Karpas-422 (cell line): Measurements from ENCODE around the gene SMOC2. TPM values are rescaled to one million over a fixed set of nuclear protein-coding genes. Genes with fewer than 3 reads are reported as not detected.

Source experiments
- DNase-seq: peaks from one replicate; pipeline ENCODE4 v3.0.0-alpha.2; 2015
- H2AFZ ChIP-seq: fragments of 200-600 bp; sonication (generic); 2 replicates; pipeline ENCODE4 v1.6.1; 2014; ENCODE audit warnings: antibody characterized with exemption, low read length, mixed read lengths
- H3K27ac ChIP-seq: fragments of 200-600 bp; sonication (generic); 2 replicates; pipeline ENCODE4 v1.5.1; 2014; ENCODE audit warnings: mild to moderate bottlenecking, low read length, moderate library complexity
- H3K27me3 ChIP-seq: fragments of 200-600 bp; sonication (generic); 2 replicates; pipeline ENCODE4 v1.6.1; 2014; ENCODE audit warnings: low read length, mixed read lengths
- H3K36me3 ChIP-seq: fragments of 200-600 bp; sonication (generic); 2 replicates; pipeline ENCODE4 v1.6.1; 2014; ENCODE audit warnings: low read length, mixed read lengths; ENCODE audit not compliant: insufficient read depth
- H3K4me1 ChIP-seq: fragments of 200-600 bp; sonication (generic); 2 replicates; pipeline ENCODE4 v1.6.1; 2014; ENCODE audit warnings: mild to moderate bottlenecking, low read length, mixed read lengths
- H3K4me2 ChIP-seq: fragments of 200-600 bp; sonication (generic); 2 replicates; pipeline ENCODE4 v1.6.1; 2014; ENCODE audit warnings: low read length, low read depth, mild to moderate bottlenecking; ENCODE audit not compliant: poor library complexity, severe bottlenecking
- H3K4me3 ChIP-seq: fragments of 200-600 bp; sonication (generic); 2 replicates; pipeline ENCODE4 v1.5.1; 2014; ENCODE audit warnings: mild to moderate bottlenecking, antibody characterized with exemption, low read length, mixed read lengths
- H3K79me2 ChIP-seq: fragments of 200-600 bp; sonication (generic); 2 replicates; pipeline ENCODE4 v1.6.1; 2014; ENCODE audit warnings: mild to moderate bottlenecking, low read length, mixed read lengths
- H3K9ac ChIP-seq: fragments of 200-600 bp; sonication (generic); 2 replicates; pipeline ENCODE4 v1.6.0; 2014; ENCODE audit warnings: low read length
- H3K9me2 ChIP-seq: fragments of 200-600 bp; sonication (generic), shearing (Covaris generic); replicated peaks from 2 replicates; pipeline ENCODE4 v1.6.0; 2014; ENCODE audit warnings: mild to moderate bottlenecking, low read length, moderate library complexity; ENCODE audit not compliant: insufficient read depth
- H3K9me3 ChIP-seq: fragments of 300-700, 200-600 bp; sonication (generic); 2 replicates; pipeline ENCODE4 v1.6.1; 2014; ENCODE audit warnings: low read length, mixed read lengths
- H4K20me1 ChIP-seq: fragments of 200-600 bp; sonication (generic); 2 replicates; pipeline ENCODE4 v1.6.1; 2014; ENCODE audit warnings: mild to moderate bottlenecking, antibody characterized with exemption, low read length, low read depth; ENCODE audit not compliant: insufficient read depth
- total RNA-seq: library from RNA; depleted of rRNA; stranded (reverse); fragments of >200 nt; shearing (Covaris generic); gene quantifications from 2 replicates; pipeline ENCODE4 v1.2.3, GENCODE V29; 2014; ENCODE audit warnings: low replicate concordance

The SMOC2 gene
- total RNA-seq, 1 experiment from 2014 or later, result not detected

GRCh38 chr6:168616816-168617765, 176.1 kb downstream of the SMOC2 start:
- no peaks in the 10 kb centered on the region for H3K27me3 ChIP-seq
- H3K36me3 ChIP-seq, result no peaks in the 10 kb centered on the region
- peaks cover 5% of the 10 kb centered on the region for H3K9me3 ChIP-seq
- H3K9me2 ChIP-seq, result no peaks in the 10 kb centered on the region
- H3K9ac ChIP-seq, result no peak overlapping the region
- no peak for DNase-seq
- no peak overlapping the region for H3K27ac ChIP-seq
- H2AFZ ChIP-seq, result no peak overlapping the region
- no peaks in the 10 kb centered on the region for H4K20me1 ChIP-seq
- no peak overlapping the region for H3K4me3 ChIP-seq
- H3K4me2 ChIP-seq, result no peak overlapping the region
- H3K79me2 ChIP-seq, result no peaks in the 10 kb centered on the region
- H3K4me1 ChIP-seq, result no peaks in the 10 kb centered on the region

- H3K9ac ChIP-seq, result no peak overlapping the region
- no peaks in the 10 kb centered on the region for H4K20me1 ChIP-seq
- DNase-seq, result no peak
- no peaks in the 10 kb centered on the region for H3K9me2 ChIP-seq
- H3K4me3 ChIP-seq, result no peak overlapping the region
- H3K27ac ChIP-seq, result no peak overlapping the region
- no peaks in the 10 kb centered on the region for H3K4me1 ChIP-seq
- H3K9me3 ChIP-seq, result no peaks in the 10 kb centered on the region
- no peak overlapping the region for H3K4me2 ChIP-seq
- H3K27me3 ChIP-seq, result no peaks in the 10 kb centered on the region
- no peak overlapping the region for H2AFZ ChIP-seq
- no peaks in the 10 kb centered on the region for H3K36me3 ChIP-seq
- no peaks in the 10 kb centered on the region for H3K79me2 ChIP-seq
These were observed 177.7 kb downstream of the SMOC2 start for GRCh38 chr6:168618546-168619315.

- Histone ChIP-seq H3K27ac (no peak overlapping the region), H3K27me3 (no peaks in the 10 kb centered on the region), H4K20me1 (no peaks in the 10 kb centered on the region), H3K4me1 (no peaks in the 10 kb centered on the region), H3K4me3 (no peak overlapping the region), H3K9me2 (no peaks in the 10 kb centered on the region), H3K4me2 (no peak overlapping the region), H3K9ac (no peak overlapping the region), H3K79me2 (no peaks in the 10 kb centered on the region), H2AFZ (no peak overlapping the region), H3K36me3 (no peaks in the 10 kb centered on the region), H3K9me3 (no peaks in the 10 kb centered on the region)
- no peak for DNase-seq
These were observed 178.8 kb downstream of the SMOC2 start for GRCh38 chr6:168619560-168620314.

GRCh38 chr6:168620578-168620977, 179.6 kb downstream of the SMOC2 start:
- Histone ChIP-seq H3K36me3 (no peaks in the 10 kb centered on the region), H4K20me1 (no peaks in the 10 kb centered on the region), H3K9me3 (no peaks in the 10 kb centered on the region), H2AFZ (no peak overlapping the region), H3K9ac (no peak overlapping the region), H3K4me1 (no peaks in the 10 kb centered on the region), H3K9me2 (no peaks in the 10 kb centered on the region), H3K4me2 (no peak overlapping the region), H3K27me3 (no peaks in the 10 kb centered on the region), H3K79me2 (no peaks in the 10 kb centered on the region), H3K27ac (no peak overlapping the region), H3K4me3 (no peak overlapping the region)
- no peak for DNase-seq

GRCh38 chr6:168623736-168624135, 182.8 kb downstream of the SMOC2 start:
- DNase-seq, result no peak
- H3K9me2 ChIP-seq, result no peaks in the 10 kb centered on the region
- no peaks in the 10 kb centered on the region for H3K9me3 ChIP-seq
- no peaks in the 10 kb centered on the region for H4K20me1 ChIP-seq
- H3K27me3 ChIP-seq, result no peaks in the 10 kb centered on the region
- no peak overlapping the region for H3K4me3 ChIP-seq
- no peak overlapping the region for H3K27ac ChIP-seq
- H3K4me1 ChIP-seq, result no peaks in the 10 kb centered on the region
- H3K4me2 ChIP-seq, result no peak overlapping the region
- H3K79me2 ChIP-seq, result no peaks in the 10 kb centered on the region
- no peak overlapping the region for H2AFZ ChIP-seq
- H3K9ac ChIP-seq, result no peak overlapping the region
- H3K36me3 ChIP-seq, result no peaks in the 10 kb centered on the region

- Histone ChIP-seq H3K4me1 (no peaks in the 10 kb centered on the region), H3K36me3 (no peaks in the 10 kb centered on the region), H3K27ac (no peak overlapping the region), H3K9me3 (no peaks in the 10 kb centered on the region), H3K9me2 (no peaks in the 10 kb centered on the region), H3K79me2 (no peaks in the 10 kb centered on the region), H3K4me2 (no peak overlapping the region), H3K4me3 (no peak overlapping the region), H3K9ac (no peak overlapping the region), H4K20me1 (no peaks in the 10 kb centered on the region), H2AFZ (no peak overlapping the region), H3K27me3 (no peaks in the 10 kb centered on the region)
- DNase-seq, result no peak
These were observed 183.6 kb downstream of the SMOC2 start for GRCh38 chr6:168624540-168624939.

GRCh38 chr6:168624948-168625347, 184.0 kb downstream of the SMOC2 start:
- Histone ChIP-seq H3K27ac (no peak overlapping the region), H3K9me3 (no peaks in the 10 kb centered on the region), H3K4me2 (no peak overlapping the region), H3K27me3 (no peaks in the 10 kb centered on the region), H2AFZ (no peak overlapping the region), H3K4me3 (no peak overlapping the region), H3K36me3 (no peaks in the 10 kb centered on the region), H3K9me2 (no peaks in the 10 kb centered on the region), H3K4me1 (no peaks in the 10 kb centered on the region), H3K79me2 (no peaks in the 10 kb centered on the region), H3K9ac (no peak overlapping the region), H4K20me1 (no peaks in the 10 kb centered on the region)
- no peak for DNase-seq

- DNase-seq, result no peak
- H4K20me1 ChIP-seq, result no peaks in the 10 kb centered on the region
- no peak overlapping the region for H2AFZ ChIP-seq
- no peaks in the 10 kb centered on the region for H3K4me1 ChIP-seq
- no peaks in the 10 kb centered on the region for H3K27me3 ChIP-seq
- H3K4me2 ChIP-seq, result no peak overlapping the region
- no peaks in the 10 kb centered on the region for H3K9me2 ChIP-seq
- H3K27ac ChIP-seq, result no peak overlapping the region
- no peak overlapping the region for H3K4me3 ChIP-seq
- no peak overlapping the region for H3K9ac ChIP-seq
- no peaks in the 10 kb centered on the region for H3K36me3 ChIP-seq
- H3K9me3 ChIP-seq, result no peaks in the 10 kb centered on the region
- H3K79me2 ChIP-seq, result no peaks in the 10 kb centered on the region
These were observed 184.6 kb downstream of the SMOC2 start for GRCh38 chr6:168625602-168626001.
